ENCODE results near the gene ME2. TPM values are rescaled to one million over a fixed set of nuclear protein-coding genes. Genes with fewer than 3 reads are reported as not detected.
A peak's percentile ranks its signal among the peaks of the same experiment; 100 is the strongest.
"Not testable (repeated sequence)": the region's sequence is repeated elsewhere in the genome, so short reads cannot be mapped to it uniquely, and the experiment has no call there.

Gene ME2
- total RNA-seq, 2 donors from 2014 or later: 42.6 to 73.6 TPM

- Histone ChIP-seq H3K4me1 (ENCODE audit: control insufficient read depth in 1 of 2, low read depth in 2 of 2) (peaks cover 4 to 24% of the 10 kb centered on the region in 2 donors), H3K27ac (peak within 1 kb of the TSS; percentile 96 to 99), H3K4me3 (peak within 1 kb of the TSS; percentile 93), H3K36me3 (no peaks in the 10 kb centered on the region), H3K27me3 (replicated peaks; ENCODE audit: insufficient read depth) (no peaks in the 10 kb centered on the region), H3K9me3 (no peaks in the 10 kb centered on the region)
- no peak for TF ChIP-seq CTCF (IDR thresholded peaks at IDR 0.05)
- DNase-seq (ENCODE audit: low spot score) (peak; percentile 35), ATAC-seq (ENCODE audit: insufficient number of reproducible peaks, low FRiP score, low read depth) (peak; percentile 84)
Observed at GRCh38 chr18:50967714-50968661, 89.1 kb downstream of the ME2 start, which contains the start of gene ELAC1. Gene ELAC1, plus strand, starts transcription at chr18:50968040. Its CDS starts 6,365 bp downstream, at chr18:50974405.

DNA sequence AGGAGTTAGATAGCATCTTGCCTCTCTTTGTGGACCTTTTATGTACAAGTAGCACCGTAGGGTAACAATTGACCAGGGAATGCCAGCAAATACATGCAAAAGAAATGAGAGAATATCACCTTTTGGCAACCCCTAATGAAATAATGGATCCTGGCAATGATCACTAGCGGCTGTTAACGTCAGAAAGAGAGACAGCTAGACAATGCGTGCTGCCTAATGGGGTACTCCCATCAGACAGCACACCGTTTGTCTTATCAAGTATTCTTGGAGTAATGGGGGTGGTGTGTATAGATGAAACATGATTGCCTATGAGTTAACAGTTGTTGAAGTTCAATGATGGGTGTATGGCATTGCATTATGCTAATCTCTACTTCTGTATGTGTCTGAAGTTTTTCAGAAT lies 90.5 kb downstream of the ME2 start:
- DNase-seq (ENCODE audit: low spot score) (no peak), ATAC-seq (ENCODE audit: insufficient number of reproducible peaks, low FRiP score, low read depth) (no peak)
- Histone ChIP-seq H3K9me3 (no peaks in the 10 kb centered on the region), H3K4me3 (no peak overlapping the region), H3K36me3 (peaks cover 2% of the 10 kb centered on the region), H3K27me3 (replicated peaks; ENCODE audit: insufficient read depth) (no peaks in the 10 kb centered on the region), H3K27ac (no peak overlapping the region), H3K4me1 (ENCODE audit: control insufficient read depth in 1 of 2, low read depth in 2 of 2) (peaks cover 4 to 24% of the 10 kb centered on the region in 2 donors)
- TF ChIP-seq CTCF (IDR thresholded peaks at IDR 0.05): no peak

- Histone ChIP-seq H3K27me3 (replicated peaks; ENCODE audit: insufficient read depth) (no peaks in the 10 kb centered on the region), H3K4me3 (no peak overlapping the region), H3K9me3 (no peaks in the 10 kb centered on the region), H3K36me3 (peaks cover 7% of the 10 kb centered on the region), H3K4me1 (ENCODE audit: control insufficient read depth in 1 of 2, low read depth in 2 of 2) (peaks cover 4 to 24% of the 10 kb centered on the region in 2 donors), H3K27ac (no peak overlapping the region)
- no peak for TF ChIP-seq CTCF (IDR thresholded peaks at IDR 0.05)
- DNase-seq (ENCODE audit: low spot score) (no peak), ATAC-seq (ENCODE audit: insufficient number of reproducible peaks, low FRiP score, low read depth) (no peak)
Observed at GRCh38 chr18:50970006-50970405, 91.1 kb downstream of the ME2 start.

- H3K4me3 ChIP-seq; DNase-seq (ENCODE audit: low spot score): not testable (repeated sequence)
Observed at GRCh38 chr18:50972404-50972803, 93.5 kb downstream of the ME2 start.

DNA sequence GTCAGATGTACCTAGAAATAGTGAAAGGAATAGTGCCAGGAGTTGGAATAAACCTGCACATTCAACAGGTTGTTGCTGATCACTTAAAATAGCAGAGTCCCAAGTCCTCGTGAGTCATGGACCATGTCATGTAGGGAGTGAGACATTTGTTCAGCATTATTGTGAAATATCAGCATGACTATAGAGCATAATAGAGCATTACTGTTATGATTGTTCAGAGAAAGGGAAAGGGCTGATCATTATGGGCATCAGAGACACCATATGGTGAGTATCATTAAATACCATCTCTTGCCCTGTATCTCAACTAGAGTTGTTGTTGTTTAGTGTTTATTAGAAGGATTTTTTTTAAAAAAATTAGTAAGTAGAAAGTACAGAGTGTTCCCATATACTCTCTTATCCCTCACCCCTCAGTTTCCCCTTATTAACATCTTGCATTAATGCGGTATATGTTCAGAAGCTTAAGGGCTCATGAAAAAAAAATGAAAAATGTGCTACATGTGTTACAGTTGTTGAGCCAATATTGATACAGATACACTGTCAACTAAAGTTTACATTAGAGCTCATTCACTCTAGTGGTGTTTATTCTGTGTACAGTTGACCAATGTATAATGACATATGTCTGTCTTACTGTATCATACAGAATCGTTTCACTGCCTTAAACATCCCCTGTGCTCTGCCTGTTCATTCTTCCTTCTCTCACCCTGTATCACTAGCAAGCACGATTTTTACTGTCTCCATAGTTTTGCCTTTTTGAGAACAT lies 94.6 kb downstream of the ME2 start:
- no peaks in the 10 kb centered on the region for H3K27me3 ChIP-seq (replicated peaks; ENCODE audit: insufficient read depth)
- no peak for TF ChIP-seq CTCF (IDR thresholded peaks at IDR 0.05)
- peaks cover 35% of the 10 kb centered on the region for H3K36me3 ChIP-seq
- DNase-seq (ENCODE audit: low spot score): no peak
- no peak overlapping the region for H3K4me3 ChIP-seq
- ATAC-seq (ENCODE audit: insufficient number of reproducible peaks, low FRiP score, low read depth): peak; percentile 86
- no peak overlapping the region for H3K27ac ChIP-seq
- peaks cover 4 to 18% of the 10 kb centered on the region in 2 donors for H3K4me1 ChIP-seq (ENCODE audit: control insufficient read depth in 1 of 2, low read depth in 2 of 2)
- H3K9me3 ChIP-seq: no peaks in the 10 kb centered on the region

More at GRCh38 chr18:50972404-50972803, 93.5 kb downstream of the ME2 start:
- H3K27ac ChIP-seq; H3K27me3 ChIP-seq (replicated peaks; ENCODE audit: insufficient read depth); H3K9me3 ChIP-seq; ATAC-seq (ENCODE audit: insufficient number of reproducible peaks, low FRiP score, low read depth): not testable (repeated sequence)
- peaks cover 4 to 21% of the 10 kb centered on the region in 2 donors for H3K4me1 ChIP-seq (ENCODE audit: control insufficient read depth in 1 of 2, low read depth in 2 of 2)
- H3K36me3 ChIP-seq: peaks cover 25% of the 10 kb centered on the region

All from thoracic aorta (tissue), 2 donors.